WTC11 (cell line): Measurements from ENCODE around the gene SLC25A39. TPM values are rescaled to one million over a fixed set of nuclear protein-coding genes. Genes with fewer than 3 reads are reported as not detected.

Experiments used
- ATAC-seq: fragments of 200-7000 bp; cut with Tn5 transposase; 2 replicates; pipeline ENCODE4 v1.10.0; 2021; ENCODE audit warnings: mild to moderate bottlenecking, moderate library complexity
- CTCF ChIA-PET: fragments of 300-600 bp; sonication (Branson Sonifier 250); formaldehyde crosslinking; loops from one replicate; lab custom pipeline; 2021; ENCODE audit warnings: antibody characterized with exemption; lab: Charles Lee
- POLR2A ChIA-PET: fragments of 350-600 bp; sonication (Branson Sonifier 250); formaldehyde crosslinking; loops from one replicate; lab custom pipeline; 2021; ENCODE audit warnings: antibody characterized with exemption; lab: Charles Lee
- DNase-seq: peaks from one replicate; pipeline ENCODE4 v3.0.0; 2021; ENCODE audit warnings: low spot score
- H3K27ac Mint-ChIP-seq: 2 replicates; pipeline ENCODE4 v1.8.0; 2021; ENCODE audit warnings: mixed read lengths
- H3K27me3 Mint-ChIP-seq: 2 replicates; pipeline ENCODE4 v1.8.0; 2021; ENCODE audit warnings: low read depth, mild to moderate bottlenecking, moderate library complexity, mixed read lengths
- H3K36me3 Mint-ChIP-seq: 2 replicates; pipeline ENCODE4 v1.8.0; 2021; ENCODE audit warnings: mixed read lengths
- H3K4me1 Mint-ChIP-seq: 2 replicates; pipeline ENCODE4 v1.8.0; 2022; ENCODE audit warnings: mixed read lengths
- H3K4me3 Mint-ChIP-seq: 2 replicates; pipeline ENCODE4 v1.8.0; 2021; ENCODE audit warnings: mild to moderate bottlenecking, moderate library complexity, mixed read lengths
- H3K9me3 Mint-ChIP-seq: 2 replicates; pipeline ENCODE4 v1.8.0; 2021; ENCODE audit warnings: mixed read lengths
- AR ChIP-seq: fragments of 250-450 bp; sonication (Bioruptor Pico); IDR thresholded peaks from 2 replicates; pipeline ENCODE4 v1.9.0; 2021; ENCODE audit warnings: mild to moderate bottlenecking
- CREB1 ChIP-seq: sonication (generic); formaldehyde crosslinking; IDR thresholded peaks from 2 replicates; pipeline ENCODE4 v1.8.0; 2023; ENCODE audit warnings: mild to moderate bottlenecking, missing genetic modification reagents
- HMGXB4 ChIP-seq: sonication (generic); formaldehyde crosslinking; IDR thresholded peaks from 2 replicates; pipeline ENCODE4 v1.8.1; 2023; ENCODE audit warnings: mild to moderate bottlenecking, moderate library complexity, missing genetic modification reagents
- JUN ChIP-seq: sonication (generic); formaldehyde crosslinking; IDR thresholded peaks from 2 replicates; pipeline ENCODE4 v1.8.0; 2023; ENCODE audit warnings: mild to moderate bottlenecking, missing genetic modification reagents
- MAX ChIP-seq: sonication (generic); formaldehyde crosslinking; IDR thresholded peaks from 2 replicates; pipeline ENCODE4 v1.8.0; 2022; ENCODE audit warnings: mild to moderate bottlenecking, missing genetic modification reagents
- SP1 ChIP-seq: sonication (generic); formaldehyde crosslinking; conservative IDR thresholded peaks from 2 replicates; pipeline ENCODE4 v1.8.1; 2022; ENCODE audit warnings: missing genetic modification reagents
- TEAD4 ChIP-seq: sonication (generic); formaldehyde crosslinking; IDR thresholded peaks from 2 replicates; pipeline ENCODE4 v1.8.0; 2022; ENCODE audit warnings: mild to moderate bottlenecking, missing genetic modification reagents
- ZBTB21 ChIP-seq: sonication (generic); formaldehyde crosslinking; IDR thresholded peaks from 2 replicates; pipeline ENCODE4 v1.8.1; 2023; ENCODE audit warnings: mild to moderate bottlenecking, missing genetic modification reagents, borderline replicate concordance
- ZNF317 ChIP-seq: sonication (generic); formaldehyde crosslinking; IDR thresholded peaks from 2 replicates; pipeline ENCODE4 v1.8.1; 2023; ENCODE audit warnings: low read depth, mild to moderate bottlenecking, moderate library complexity, missing genetic modification reagents, borderline replicate concordance
- ZNF423 ChIP-seq: fragments of 250-450 bp; sonication (Bioruptor Pico); IDR thresholded peaks from 2 replicates; pipeline ENCODE4 v2.1.2; 2022; ENCODE audit warnings: mild to moderate bottlenecking, moderate library complexity
- total RNA-seq: library from RNA; stranded (reverse); gene quantifications from 3 replicates; pipeline ENCODE4 v1.2.3, GENCODE V29; 2021

The SLC25A39 gene
- total RNA-seq, 1 experiment from 2014 or later: 271 TPM

- TF ChIP-seq HMGXB4 (CRISPR knock-in tag) (0 out of 2 replicates have a peak, but pooled peaks have one; percentile 59), MAX (CRISPR knock-in tag) (0 out of 2 replicates have a peak, but pooled peaks have one; percentile 34), ZBTB21 (CRISPR knock-in tag) (peak; percentile 17; the same call in 1 of the 2 replicates)
These were observed 30.2 kb upstream of the SLC25A39 start (continued) for GRCh38 chr17:44354582-44355561.

GRCh38 chr17:44353672-44354331 is 29.2 kb upstream of the SLC25A39 start:
- H3K27me3 Mint-ChIP-seq: peaks cover 3% of the 10 kb centered on the region; the same call in 1 of the 2 replicates
- CTCF ChIA-PET: interaction anchor here (0.5 to 7.8 kb wide), 45 partner anchors 8 to 426 kb away, joined by 3 to 102 read pairs (median 6); partner anchors contain the start of genes ATXN7L3, FAM171A2, GRN and HDAC5
- peaks cover 9% of the 10 kb centered on the region for H3K4me1 Mint-ChIP-seq
- ATAC-seq (peak; percentile 8; the same call in 1 of the 2 replicates), DNase-seq (peak; percentile 54)
- no peaks in the 10 kb centered on the region for H3K9me3 Mint-ChIP-seq
- 0 out of 2 replicates have a peak, but pooled peaks have one; percentile 34 for TF ChIP-seq HMGXB4 (CRISPR knock-in tag)
- TF ChIP-seq CREB1 (CRISPR knock-in tag): no peak
- TF ChIP-seq JUN (CRISPR knock-in tag): no peak
- TF ChIP-seq TEAD4 (CRISPR knock-in tag): no peak
- H3K27ac Mint-ChIP-seq: no peak overlapping the region
- peak overlapping the region; percentile 68 for H3K4me3 Mint-ChIP-seq
- H3K36me3 Mint-ChIP-seq: no peaks in the 10 kb centered on the region
- POLR2A ChIA-PET: interaction anchor here (0.6 to 1.8 kb wide), 10 partner anchors 8 to 284 kb away, joined by 3 to 6 read pairs (median 4); partner anchors contain the start of genes FAM171A2, GRN and UBTF

GRCh38 chr17:44352828-44353671 is 28.4 kb upstream of the SLC25A39 start:
- H3K4me3 Mint-ChIP-seq: peak overlapping the region; percentile 65
- H3K27me3 Mint-ChIP-seq: peaks cover 3% of the 10 kb centered on the region; the same call in 1 of the 2 replicates
- no peak for ATAC-seq
- H3K27ac Mint-ChIP-seq: no peak overlapping the region
- H3K9me3 Mint-ChIP-seq: no peaks in the 10 kb centered on the region
- peaks cover 9% of the 10 kb centered on the region for H3K4me1 Mint-ChIP-seq
- ChIA-PET CTCF (interaction anchor here (0.5 to 7.8 kb wide), 24 partner anchors 8 to 425 kb away, joined by 3 to 102 read pairs (median 13); partner anchors contain the start of genes FAM171A2, GRN, SLC25A39 and TMUB2), POLR2A (interaction anchor here (0.5 to 1.3 kb wide), 3 partner anchors 26 to 637 kb away, joined by 3 read pairs; no protein-coding TSS in a partner anchor)
- H3K36me3 Mint-ChIP-seq: no peaks in the 10 kb centered on the region
- TF ChIP-seq AR (CRISPR knock-in tag) (no peak), ZNF317 (CRISPR knock-in tag) (no peak), SP1 (no peak), JUN (CRISPR knock-in tag) (no peak), ZNF423 (0 out of 2 replicates have a peak, but pooled peaks have one; percentile 21)
- TF ChIP-seq, all 79 proteins: peak for 1
- no peak for DNase-seq
